Osteoblast (primary cell): ENCODE results near the gene ZYX. TPM values are rescaled to one million over a fixed set of nuclear protein-coding genes. Genes with fewer than 3 reads are reported as not detected.

ENCODE experiments used
- DNase-seq: peaks from one replicate; pipeline ENCODE4 v3.0.0; 2011; ENCODE audit warnings: low spot score, mixed read lengths; ENCODE audit not compliant: insufficient read length; ENCODE audit errors: missing footprints
- H2AFZ ChIP-seq: 2 replicates; pipeline ENCODE4 v1.6.0; 2011; ENCODE audit warnings: mild to moderate bottlenecking, low read length
- H3K27ac ChIP-seq: 2 replicates; pipeline ENCODE4 v1.5.1; 2011; ENCODE audit warnings: mild to moderate bottlenecking, low read depth, low read length, moderate library complexity
- H3K27me3 ChIP-seq: 2 replicates; pipeline ENCODE4 v1.6.0; 2012; ENCODE audit warnings: mild to moderate bottlenecking, control low read depth, inconsistent platforms, low read length, moderate library complexity; ENCODE audit not compliant: insufficient read depth
- H3K36me3 ChIP-seq: 2 replicates; pipeline ENCODE4 v1.5.1; 2011; ENCODE audit warnings: mild to moderate bottlenecking, low read length, control low read depth, moderate library complexity; ENCODE audit not compliant: insufficient read depth
- H3K4me1 ChIP-seq: 2 replicates; pipeline ENCODE4 v1.5.1; 2011; ENCODE audit warnings: mild to moderate bottlenecking, low read length, control low read depth, moderate library complexity; ENCODE audit not compliant: insufficient read depth
- H3K4me2 ChIP-seq: 2 replicates; pipeline ENCODE4 v1.6.0; 2011; ENCODE audit warnings: mild to moderate bottlenecking, low read length; ENCODE audit not compliant: insufficient read depth
- H3K4me3 ChIP-seq: fragments of 200-600 bp; sonication (generic); 3 replicates; pipeline ENCODE4 v1.5.1; 2012; ENCODE audit warnings: mild to moderate bottlenecking, low read length, inconsistent platforms; ENCODE audit not compliant: insufficient read depth
- H3K79me2 ChIP-seq: 2 replicates; pipeline ENCODE4 v1.6.0; 2012; ENCODE audit warnings: mild to moderate bottlenecking, low read length, control low read depth, inconsistent platforms; ENCODE audit not compliant: insufficient read depth
- H3K9me3 ChIP-seq: 2 replicates; pipeline ENCODE4 v1.5.1; 2011; ENCODE audit warnings: low read depth, low read length, control low read depth
- H4K20me1 ChIP-seq: 2 replicates; pipeline ENCODE4 v1.6.0; 2012; ENCODE audit warnings: mild to moderate bottlenecking, low read length, control low read depth; ENCODE audit not compliant: insufficient read depth
- CTCF ChIP-seq: IDR thresholded peaks from 2 replicates; pipeline ENCODE4 v1.5.1; 2011; ENCODE audit warnings: mild to moderate bottlenecking, low read depth, low read length, moderate library complexity; ENCODE audit errors: extremely low read depth
- total RNA-seq: library from RNA; depleted of rRNA; stranded (reverse); fragments of >200 nt; gene quantifications from 2 replicates; pipeline ENCODE4 v1.2.3, GENCODE V29; 2012

ZYX gene
- 38.9 and 47.4 TPM in 2 replicates for total RNA-seq

DNA sequence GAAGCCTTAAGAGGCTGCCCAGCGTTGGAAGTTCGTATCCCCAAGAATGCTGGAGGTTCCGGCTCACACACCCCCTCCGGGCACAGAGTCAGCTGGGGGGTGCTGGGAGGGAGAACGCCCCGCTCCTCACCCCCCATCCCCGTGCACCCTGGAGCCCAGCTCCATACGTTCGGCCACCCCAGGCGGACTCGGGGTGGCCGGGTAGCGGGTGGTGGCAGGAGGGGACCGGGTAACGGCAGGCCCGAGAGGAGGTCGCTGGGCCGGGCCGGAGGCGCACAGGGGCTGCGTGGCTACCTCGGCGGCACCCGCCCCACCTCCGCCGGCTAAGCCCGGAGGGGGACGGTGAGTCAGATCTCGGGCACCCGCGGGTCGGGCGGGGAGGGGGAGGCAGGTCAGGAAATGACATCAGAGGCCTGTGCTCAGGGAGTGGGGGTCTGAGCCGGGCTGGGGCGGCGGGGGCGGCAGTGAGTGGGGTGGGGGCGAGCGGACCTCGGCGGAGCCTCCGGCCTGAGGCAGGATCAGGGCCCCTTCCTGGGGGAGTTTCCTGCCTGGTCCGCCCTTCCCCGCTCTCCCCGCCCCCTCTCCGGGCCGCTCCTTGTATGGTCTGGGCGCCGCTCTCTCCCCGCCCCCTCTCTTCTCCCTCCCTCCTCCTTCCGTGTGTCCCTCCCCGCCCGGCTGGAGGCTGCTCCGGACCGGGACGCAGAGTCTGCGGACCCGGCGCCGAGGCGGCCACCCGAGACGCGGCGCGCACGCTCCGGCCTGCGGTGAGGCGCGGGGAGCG is at the start of gene ZYX:
TSS of gene ZYX (plus strand) at position 700 of the 781 bp plus-strand sequence. CDS start 227 bp downstream, outside the sequence.
- Histone ChIP-seq H3K9me3 (no peaks in the 10 kb centered on the region), H3K4me3 (peak within 1 kb of the TSS; percentile 87), H3K36me3 (peaks cover 35% of the 10 kb centered on the region), H3K4me1 (peaks cover 55% of the 10 kb centered on the region), H2AFZ (peak within 1 kb of the TSS; percentile 81), H3K27me3 (no peaks in the 10 kb centered on the region), H4K20me1 (peaks cover 39% of the 10 kb centered on the region), H3K4me2 (peak within 1 kb of the TSS; percentile 92), H3K27ac (peak within 1 kb of the TSS; percentile 88), H3K79me2 (peaks cover 57% of the 10 kb centered on the region)
- no peak for TF ChIP-seq CTCF
- peak; percentile 99 for DNase-seq

- no peak for DNase-seq
- H4K20me1 ChIP-seq = no peaks in the 10 kb centered on the region
- no peaks in the 10 kb centered on the region for H3K36me3 ChIP-seq
- H2AFZ ChIP-seq = no peak overlapping the region
- H3K4me1 ChIP-seq = peaks cover 12% of the 10 kb centered on the region
- no peak overlapping the region for H3K4me2 ChIP-seq
- H3K27ac ChIP-seq = no peak overlapping the region
- no peaks in the 10 kb centered on the region for H3K79me2 ChIP-seq
- H3K27me3 ChIP-seq = peaks cover 26% of the 10 kb centered on the region
- H3K9me3 ChIP-seq = no peaks in the 10 kb centered on the region
- TF ChIP-seq CTCF = no peak
- no peak overlapping the region for H3K4me3 ChIP-seq
Measured at GRCh38 chr7:143334244-143334643, 46.9 kb upstream of the ZYX start.

DNA sequence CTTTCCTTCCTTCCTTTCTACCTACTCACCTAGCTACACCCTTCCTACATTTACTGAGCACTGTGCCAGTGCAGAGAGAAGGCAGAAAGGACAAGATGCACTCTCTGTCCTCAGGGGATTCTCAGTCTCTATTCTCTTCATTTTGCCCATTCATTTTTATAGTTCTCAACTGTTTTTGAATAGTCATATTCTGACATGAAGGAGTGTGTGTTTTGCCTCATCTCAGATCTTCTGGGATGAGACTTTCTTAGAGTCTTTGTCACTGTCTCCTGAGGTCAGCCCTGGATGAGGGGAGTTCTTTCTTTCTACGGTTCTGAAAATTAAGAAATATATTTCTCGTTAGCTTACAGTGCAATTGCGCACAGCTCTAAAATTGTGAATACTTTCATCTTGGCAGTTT is 43.9 kb upstream of the ZYX start:
- no peak for TF ChIP-seq CTCF
- Histone ChIP-seq H3K4me3 (no peak overlapping the region), H3K4me1 (no peaks in the 10 kb centered on the region), H3K27ac (no peak overlapping the region), H2AFZ (no peak overlapping the region), H4K20me1 (no peaks in the 10 kb centered on the region), H3K9me3 (no peaks in the 10 kb centered on the region), H3K27me3 (peaks cover 34% of the 10 kb centered on the region), H3K4me2 (no peak overlapping the region), H3K36me3 (no peaks in the 10 kb centered on the region), H3K79me2 (no peaks in the 10 kb centered on the region)
- DNase-seq = no peak

DNA sequence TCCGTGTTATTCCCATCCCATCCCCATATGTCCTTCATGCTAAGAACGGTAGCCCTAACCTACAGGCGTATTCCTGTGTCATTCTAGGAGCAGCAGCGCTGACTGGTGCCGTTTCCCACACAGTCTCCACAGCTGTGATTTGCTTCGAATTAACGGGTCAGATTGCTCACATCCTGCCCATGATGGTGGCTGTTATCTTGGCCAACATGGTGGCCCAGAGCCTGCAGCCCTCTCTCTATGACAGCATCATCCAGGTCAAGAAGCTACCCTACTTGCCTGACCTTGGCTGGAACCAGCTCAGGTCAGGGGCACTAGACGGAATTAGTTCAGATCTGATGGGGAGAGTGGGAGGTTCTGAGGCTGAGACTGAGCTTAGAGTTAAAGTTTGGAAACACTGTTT is 39.3 kb upstream of the ZYX start:
- Histone ChIP-seq H4K20me1 (no peaks in the 10 kb centered on the region), H3K4me1 (no peaks in the 10 kb centered on the region), H3K4me3 (no peak overlapping the region), H3K27ac (no peak overlapping the region), H3K9me3 (no peaks in the 10 kb centered on the region), H2AFZ (no peak overlapping the region), H3K27me3 (peaks cover 35% of the 10 kb centered on the region), H3K36me3 (no peaks in the 10 kb centered on the region), H3K79me2 (no peaks in the 10 kb centered on the region), H3K4me2 (no peak overlapping the region)
- no peak for DNase-seq
- TF ChIP-seq CTCF = no peak
